Esophagus squamous epithelium (tissue), 5 donors: ENCODE measurements around the gene ATG3. TPM values are rescaled to one million over a fixed set of nuclear protein-coding genes. Genes with fewer than 3 reads are reported as not detected.

Experiments used
- DNase-seq: peaks from one replicate; lab custom pipeline; 2025; lab: John Stamatoyannopoulos, UW
- H3K27ac ChIP-seq, 4 donors: fragments of 200-600 bp; sonication (generic); one replicate each; pipeline ENCODE4 v1.5.1; 2016 to 2019; ENCODE audit warnings: mild to moderate bottlenecking in 1 of 4
- H3K27me3 ChIP-seq, 4 donors: fragments of 200-600 bp; sonication (generic); 1 replicate in 3 of 4; 2 replicates in 1 of 4; pipeline versions ENCODE4 v1.5.1 to v1.6.0; 2017 to 2021; ENCODE audit warnings: antibody characterized with exemption in 1 of 4
- H3K36me3 ChIP-seq, 3 donors: fragments of 200-600 bp; sonication (generic); one replicate each; pipeline ENCODE4 v1.5.1; 2016 to 2019
- H3K4me1 ChIP-seq, 3 donors: fragments of 200-600 bp; sonication (generic); one replicate each; pipeline ENCODE4 v1.5.1; 2017 to 2019
- H3K4me3 ChIP-seq, 4 donors: fragments of 200-600 bp; sonication (generic); 1 replicate in 3 of 4; 2 replicates in 1 of 4; pipeline ENCODE4 v1.5.1; 2016 to 2019; ENCODE audit warnings: mild to moderate bottlenecking in 2 of 4, moderate library complexity in 1 of 4
- H3K9me3 ChIP-seq, 3 donors: fragments of 200-600 bp; sonication (generic); one replicate each; pipeline ENCODE4 v1.5.1; 2016 to 2019
- POLR2A ChIP-seq, 4 donors: fragments of 450-650 bp; IDR thresholded peaks; one replicate each; pipeline ENCODE4 v1.6.1; 2017; ENCODE audit warnings: antibody characterized with exemption in 4 of 4, mild to moderate bottlenecking in 4 of 4, moderate library complexity in 3 of 4
- WGBS, 2 donors: methylation state at CpG; one replicate each; pipeline ENCODE4 v1.1.5; 2018; 5-methylcytosine and 5-hydroxymethylcytosine counted together
- intact Hi-C: fragments of 100-400 bp; cut with DNase I; formaldehyde crosslinking; loops from one replicate; pipeline ENCODE4 v1.15.0; 2022
- total RNA-seq, 4 donors: library from RNA; depleted of rRNA; stranded (reverse); fragments of >200 nt; gene quantifications; one replicate each; pipeline ENCODE4 v1.1.0, GENCODE V29; 2016
- TF ChIP-seq, protein P1 (sequence below), 6 experiments: fragments of 450-650 bp in 4 of 6; fragments of 200-600 bp in 2 of 6; sonication (generic) in 2 of 6; IDR thresholded peaks; one replicate each; pipeline ENCODE4 v1.5.1; 2016 to 2019; ENCODE audit warnings: antibody characterized with exemption in 6 of 6, mild to moderate bottlenecking in 4 of 6, moderate library complexity in 4 of 6
- donor health status: DM: yes; HTN: yes; CAD: no.

Gene ATG3
- total RNA-seq, 4 donors from 2014 or later: 48.3 to 58.6 (median 51.3) TPM

DNA sequence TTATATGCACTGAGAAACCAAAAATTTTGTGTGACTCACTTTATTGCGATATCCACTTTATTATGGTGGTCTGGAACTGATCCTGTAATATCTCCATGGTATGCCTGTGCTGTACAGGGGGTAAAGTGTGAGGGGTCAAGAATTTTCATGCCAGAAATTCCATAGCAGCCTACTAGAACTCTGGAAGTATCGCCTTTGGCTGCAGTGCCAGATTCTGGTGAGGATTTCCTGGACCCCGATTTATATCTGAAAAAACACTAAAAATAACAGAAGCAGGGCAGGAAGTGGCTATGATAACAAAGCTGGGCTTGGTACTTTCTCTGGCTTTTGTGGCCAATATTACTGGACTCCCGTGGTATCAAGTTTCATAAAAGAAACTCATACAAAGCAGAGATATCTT lies 42.8 kb upstream of the ATG3 start:
- no peak for DNase-seq
- intact Hi-C loops: no loop called here

DNA sequence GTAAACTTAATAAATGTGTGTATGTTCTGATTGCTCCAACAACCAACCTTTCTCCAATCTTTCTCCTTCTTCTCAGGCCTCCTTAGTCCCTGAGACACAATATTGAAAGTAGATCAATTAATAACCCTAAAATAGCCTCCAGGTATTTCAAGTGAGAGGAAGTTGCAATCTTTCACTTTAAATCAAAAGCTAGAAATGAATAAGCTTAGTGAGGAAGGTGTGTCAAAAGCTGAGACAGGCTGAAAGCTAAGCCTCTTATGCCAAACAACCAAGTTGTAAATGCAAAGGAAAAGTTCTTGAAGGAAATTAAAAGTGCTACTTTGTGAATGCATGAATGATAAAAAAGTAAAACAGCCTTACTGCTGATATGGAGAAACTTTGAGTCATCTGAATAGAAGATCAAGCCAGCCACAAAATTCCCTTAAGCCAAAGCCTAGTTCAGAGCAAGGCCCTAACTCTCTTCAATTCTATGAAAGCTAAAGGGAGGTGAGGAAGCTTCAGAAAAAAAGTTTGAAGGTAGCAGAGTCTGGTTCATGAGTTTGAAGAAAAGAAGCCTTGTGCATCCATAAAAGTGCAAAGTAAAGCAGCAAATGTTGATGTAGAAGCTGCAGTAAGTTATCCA lies 40.6 kb upstream of the ATG3 start:
- intact Hi-C loops: no loop called here
- H3K27ac ChIP-seq: no peak overlapping the region
- H3K36me3 ChIP-seq: peaks cover 0 to 18% (median 0%) of the 10 kb centered on the region in 3 donors
- no peak overlapping the region for H3K4me3 ChIP-seq
- no peaks in the 10 kb centered on the region for H3K9me3 ChIP-seq
- no peak for DNase-seq
- H3K4me1 ChIP-seq: peaks cover 0 to 11% (median 0%) of the 10 kb centered on the region in 3 donors
- TF ChIP-seq, protein P1, sequence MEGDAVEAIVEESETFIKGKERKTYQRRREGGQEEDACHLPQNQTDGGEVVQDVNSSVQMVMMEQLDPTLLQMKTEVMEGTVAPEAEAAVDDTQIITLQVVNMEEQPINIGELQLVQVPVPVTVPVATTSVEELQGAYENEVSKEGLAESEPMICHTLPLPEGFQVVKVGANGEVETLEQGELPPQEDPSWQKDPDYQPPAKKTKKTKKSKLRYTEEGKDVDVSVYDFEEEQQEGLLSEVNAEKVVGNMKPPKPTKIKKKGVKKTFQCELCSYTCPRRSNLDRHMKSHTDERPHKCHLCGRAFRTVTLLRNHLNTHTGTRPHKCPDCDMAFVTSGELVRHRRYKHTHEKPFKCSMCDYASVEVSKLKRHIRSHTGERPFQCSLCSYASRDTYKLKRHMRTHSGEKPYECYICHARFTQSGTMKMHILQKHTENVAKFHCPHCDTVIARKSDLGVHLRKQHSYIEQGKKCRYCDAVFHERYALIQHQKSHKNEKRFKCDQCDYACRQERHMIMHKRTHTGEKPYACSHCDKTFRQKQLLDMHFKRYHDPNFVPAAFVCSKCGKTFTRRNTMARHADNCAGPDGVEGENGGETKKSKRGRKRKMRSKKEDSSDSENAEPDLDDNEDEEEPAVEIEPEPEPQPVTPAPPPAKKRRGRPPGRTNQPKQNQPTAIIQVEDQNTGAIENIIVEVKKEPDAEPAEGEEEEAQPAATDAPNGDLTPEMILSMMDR (IDR thresholded peaks at IDR 0.05): no peak
- no peak for TF ChIP-seq POLR2A (IDR thresholded peaks at IDR 0.05)
- H3K27me3 ChIP-seq: no peaks in the 10 kb centered on the region

More for the DNA sequence above, 42.8 kb upstream of the ATG3 start:
- Histone ChIP-seq H3K9me3 (no peaks in the 10 kb centered on the region), H3K4me3 (no peak overlapping the region), H3K27ac (no peak overlapping the region), H3K36me3 (peaks cover 0 to 14% (median 0%) of the 10 kb centered on the region in 3 donors), H3K27me3 (no peaks in the 10 kb centered on the region), H3K4me1 (peaks cover 0 to 11% (median 0%) of the 10 kb centered on the region in 3 donors)
- TF ChIP-seq POLR2A (IDR thresholded peaks at IDR 0.05): no peak
- TF ChIP-seq, protein P1 (IDR thresholded peaks at IDR 0.05): no peak
- WGBS, 2 donors: 45 to 65% methylated on average over 4 of the region's 4 CpGs

DNA sequence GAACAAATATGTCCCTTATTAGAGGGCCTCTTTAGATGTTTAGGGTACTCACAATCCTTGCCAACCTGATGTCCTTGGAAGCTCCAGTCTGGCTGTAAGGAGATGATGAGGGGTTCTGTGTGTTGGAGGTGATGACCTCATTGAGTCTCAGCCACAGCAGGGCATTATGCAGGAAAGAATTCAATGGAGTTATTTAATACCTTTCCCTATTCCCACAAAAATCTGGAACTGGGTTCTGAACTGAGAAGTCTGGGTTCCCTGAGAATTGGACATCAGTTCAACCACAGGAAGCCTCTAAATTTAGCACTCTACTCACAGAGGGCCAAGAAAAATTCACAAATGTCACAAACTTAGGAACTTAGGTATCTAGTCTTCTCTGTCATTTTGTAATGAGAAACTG lies 37.0 kb upstream of the ATG3 start:
- intact Hi-C loops: no loop called here
- TF ChIP-seq, protein P1 (IDR thresholded peaks at IDR 0.05): no peak
- TF ChIP-seq POLR2A (IDR thresholded peaks at IDR 0.05): no peak
- Histone ChIP-seq H3K36me3 (peaks cover 0 to 13% (median 0%) of the 10 kb centered on the region in 3 donors), H3K27ac (no peak overlapping the region), H3K4me1 (peaks cover 0 to 11% (median 0%) of the 10 kb centered on the region in 3 donors), H3K4me3 (no peak overlapping the region), H3K27me3 (no peaks in the 10 kb centered on the region), H3K9me3 (no peaks in the 10 kb centered on the region)
- no peak for DNase-seq

DNA sequence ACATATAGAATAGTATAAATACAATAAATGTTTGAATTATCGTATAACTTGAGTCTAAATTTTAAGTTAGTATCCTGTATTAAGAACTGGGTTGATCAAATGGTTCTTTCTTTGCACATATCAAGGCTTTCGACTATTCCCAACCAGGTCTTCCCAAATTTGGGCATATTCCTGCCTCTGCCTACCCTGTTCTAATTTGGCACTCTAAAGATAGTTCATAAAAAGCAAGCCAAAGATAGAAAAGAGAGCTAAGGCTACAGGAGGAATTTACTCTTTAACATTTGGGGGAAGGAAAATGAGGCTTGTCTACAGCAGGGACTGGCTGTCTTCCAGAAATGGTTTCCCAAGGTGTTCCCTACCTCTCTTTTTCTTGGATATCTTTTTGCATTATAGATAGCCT lies 36.2 kb upstream of the ATG3 start:
- DNase-seq: no peak
- 98 to 100% methylated on average over 2 of the region's 2 CpGs for WGBS, 2 donors
- intact Hi-C loops: no loop called here
- H3K4me3 ChIP-seq: no peak overlapping the region
- no peak for TF ChIP-seq POLR2A (IDR thresholded peaks at IDR 0.05)
- TF ChIP-seq, protein P1 (IDR thresholded peaks at IDR 0.05): no peak
- peaks cover 0 to 20% (median 0%) of the 10 kb centered on the region in 3 donors for H3K36me3 ChIP-seq
- no peaks in the 10 kb centered on the region for H3K9me3 ChIP-seq
- H3K27ac ChIP-seq: no peak overlapping the region
- no peaks in the 10 kb centered on the region for H3K27me3 ChIP-seq
- peaks cover 0 to 11% (median 0%) of the 10 kb centered on the region in 3 donors for H3K4me1 ChIP-seq

DNA sequence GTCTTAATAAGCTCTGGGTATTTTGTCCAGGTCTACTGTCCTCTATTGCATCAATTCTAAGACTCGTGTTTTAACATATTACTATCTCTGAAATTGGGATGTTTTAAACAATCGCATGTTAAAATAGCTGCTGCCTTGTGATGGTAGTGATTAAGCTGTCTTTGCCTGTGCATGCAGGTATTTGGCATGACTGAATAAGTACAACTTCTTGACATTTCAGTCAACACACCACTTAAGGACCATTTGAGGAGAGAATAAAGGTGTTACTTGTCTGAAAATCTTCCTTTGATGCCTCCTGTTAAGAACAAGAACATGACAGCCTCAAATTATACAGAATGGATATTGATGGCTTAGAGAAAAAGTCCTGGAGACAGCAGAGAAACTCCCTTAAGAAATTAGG lies 33.1 kb upstream of the ATG3 start:
- WGBS, 2 donors: 52 to 83% methylated on average over 2 of the region's 2 CpGs
- H3K27ac ChIP-seq: no peak overlapping the region
- DNase-seq: no peak
- intact Hi-C loops: no loop called here
- H3K36me3 ChIP-seq: peaks cover 0 to 28% (median 0%) of the 10 kb centered on the region in 3 donors
- H3K4me3 ChIP-seq: no peak overlapping the region
- TF ChIP-seq, protein P1 (IDR thresholded peaks at IDR 0.05): no peak
- no peak for TF ChIP-seq POLR2A (IDR thresholded peaks at IDR 0.05)
- no peaks in the 10 kb centered on the region for H3K27me3 ChIP-seq
- no peaks in the 10 kb centered on the region for H3K4me1 ChIP-seq
- no peaks in the 10 kb centered on the region for H3K9me3 ChIP-seq
